ENCODE measurements around the gene LACRT. TPM values are rescaled to one million over a fixed set of nuclear protein-coding genes. Genes with fewer than 3 reads are reported as not detected.

The LACRT gene
- total RNA-seq, 1 donor, result not detected

GRCh38 chr12:54587315-54587873 lies 47.3 kb downstream of the LACRT start:
- no peak for DNase-seq (ENCODE audit: low read depth)
- no peak for TF ChIP-seq CTCF (IDR thresholded peaks at IDR 0.05; ENCODE audit: insufficient read depth, low read length)
- no peak overlapping the region for H3K4me3 ChIP-seq (ENCODE audit: low read depth, low read length)

GRCh38 chr12:54586620-54587019 lies 48.1 kb downstream of the LACRT start:
- no peak overlapping the region for H3K4me3 ChIP-seq (ENCODE audit: low read depth, low read length)
- TF ChIP-seq CTCF (IDR thresholded peaks at IDR 0.05; ENCODE audit: insufficient read depth, low read length), result no peak
- no peak for DNase-seq (ENCODE audit: low read depth)

GRCh38 chr12:54585243-54585642 lies 49.5 kb downstream of the LACRT start:
- no peak overlapping the region for H3K4me3 ChIP-seq (ENCODE audit: low read depth, low read length)
- no peak for TF ChIP-seq CTCF (IDR thresholded peaks at IDR 0.05; ENCODE audit: insufficient read depth, low read length)
- DNase-seq (ENCODE audit: low read depth), result no peak

GRCh38 chr12:54584128-54584527 lies 50.6 kb downstream of the LACRT start:
- no peak overlapping the region for H3K4me3 ChIP-seq (ENCODE audit: low read depth, low read length)
- no peak for TF ChIP-seq CTCF (IDR thresholded peaks at IDR 0.05; ENCODE audit: insufficient read depth, low read length)
- no peak for DNase-seq (ENCODE audit: low read depth)

GRCh38 chr12:54583726-54584125 lies 51.0 kb downstream of the LACRT start:
- H3K4me3 ChIP-seq (ENCODE audit: low read depth, low read length), result no peak overlapping the region
- no peak for DNase-seq (ENCODE audit: low read depth)
- no peak for TF ChIP-seq CTCF (IDR thresholded peaks at IDR 0.05; ENCODE audit: insufficient read depth, low read length)

GRCh38 chr12:54581412-54581811 lies 53.3 kb downstream of the LACRT start:
- no peak for TF ChIP-seq CTCF (IDR thresholded peaks at IDR 0.05; ENCODE audit: insufficient read depth, low read length)
- H3K4me3 ChIP-seq (ENCODE audit: low read depth, low read length), result no peak overlapping the region
- DNase-seq (ENCODE audit: low read depth), result no peak

Other genes with a start within 250 kb of the LACRT start
- gene ITGA5, start 215.6 kb downstream of the LACRT start, total RNA-seq (ENCODE audit: low replicate concordance), result 51.1 and 239 TPM in 2 replicates
- gene GTSF1, start 161.3 kb downstream of the LACRT start, total RNA-seq (ENCODE audit: low replicate concordance), result 7.1 TPM in 1 of 2 replicates, not detected in the other
- not detected in 2 replicates for gene NCKAP1L, start 137.1 kb downstream of the LACRT start, total RNA-seq (ENCODE audit: low replicate concordance)
- 2.0 TPM in 1 of 2 replicates, not detected in the other for gene PDE1B, start 85.3 kb downstream of the LACRT start, total RNA-seq (ENCODE audit: low replicate concordance)
- not detected in 2 replicates for gene PPP1R1A, start 46.2 kb downstream of the LACRT start, total RNA-seq (ENCODE audit: low replicate concordance)
- gene DCD, start 13.5 kb upstream of the LACRT start, total RNA-seq (ENCODE audit: low replicate concordance), result not detected in 2 replicates
- not detected in 2 replicates for gene MUCL1, start 219.6 kb upstream of the LACRT start, total RNA-seq (ENCODE audit: low replicate concordance)

All from fibroblast of the aortic adventitia (primary cell).